NCI-H2171 treated with DMSO at 0.1 percent for 48 hours (cell line): ENCODE measurements around the gene GCAT.
"Not testable (repeated sequence)": the region's sequence is repeated elsewhere in the genome, so short reads cannot be mapped to it uniquely, and the experiment has no call there.

Source experiments
- DNase-seq: peaks from one replicate; lab custom pipeline; 2025; lab: John Stamatoyannopoulos, UW

Gene GCAT

DNA sequence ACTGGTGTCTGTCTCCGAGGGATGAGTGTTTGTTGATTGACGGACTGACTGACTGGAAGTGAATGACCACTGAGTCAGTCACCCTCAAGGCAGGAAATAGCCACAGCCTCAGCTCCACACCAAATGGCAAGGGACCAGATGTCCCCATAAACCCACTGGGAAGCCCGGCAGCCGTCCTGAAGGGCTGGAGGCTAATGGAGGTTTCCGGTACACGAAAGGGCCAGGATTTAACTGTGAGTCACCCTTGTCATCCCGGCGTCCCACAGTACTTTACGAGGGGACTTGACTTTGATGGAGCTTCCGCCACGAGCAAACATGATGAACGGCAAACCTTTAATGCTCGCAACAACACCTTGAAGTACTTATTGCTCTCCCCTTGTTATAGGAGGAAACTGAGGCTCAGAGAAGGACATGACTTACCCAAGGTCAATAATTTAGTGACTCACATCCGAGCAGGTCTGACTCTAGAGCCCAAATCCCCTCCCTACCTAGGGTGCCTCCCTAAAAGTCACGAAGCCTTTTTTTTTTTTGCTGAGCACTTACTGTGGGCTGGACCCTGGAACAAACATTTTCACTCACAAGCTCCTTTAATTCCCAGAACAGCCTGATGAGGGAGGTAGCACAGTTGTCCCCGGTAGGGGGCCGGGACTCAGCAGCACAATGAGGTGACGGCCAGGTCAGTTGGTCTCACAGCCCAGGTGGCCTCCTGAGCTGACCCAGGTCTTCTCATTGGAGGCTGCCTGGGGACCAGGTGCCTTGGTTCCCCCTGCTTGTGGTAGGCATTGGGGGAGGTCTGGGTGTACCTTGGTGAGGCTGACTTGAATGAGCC lies 25.2 kb upstream of the GCAT start:
- no peak for DNase-seq

DNA sequence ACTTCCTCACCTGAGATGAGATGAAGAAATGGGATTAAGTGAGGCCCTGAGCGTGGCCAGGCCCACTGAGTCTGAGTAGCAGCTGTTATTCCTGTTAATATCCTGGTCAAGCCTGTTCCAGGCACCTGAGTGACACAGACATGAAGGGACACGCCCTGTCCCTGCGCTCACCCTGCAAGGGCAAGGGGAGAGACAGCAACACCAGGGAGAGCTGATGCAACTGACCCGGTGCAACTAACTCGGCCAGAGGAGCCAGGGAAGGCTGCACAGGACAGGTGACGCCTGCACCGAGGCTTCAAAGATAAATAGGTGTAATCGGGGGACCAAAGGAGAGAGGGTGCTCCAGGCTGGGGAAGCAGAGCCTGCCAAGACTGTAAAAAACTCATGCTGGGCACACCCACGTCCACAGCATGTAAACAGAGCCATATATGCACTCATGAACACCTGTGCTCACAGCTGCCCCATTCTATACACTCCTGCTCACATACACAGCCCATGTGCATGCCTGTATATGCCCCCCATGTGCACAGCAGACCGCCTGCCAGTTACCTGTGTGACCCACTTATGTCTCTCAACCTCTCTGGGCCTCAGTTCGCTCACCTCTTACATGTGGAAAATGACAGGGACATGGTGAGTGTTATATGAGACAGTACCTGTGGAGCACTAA lies 22.8 kb upstream of the GCAT start:
- DNase-seq, result peak; percentile 78

DNA sequence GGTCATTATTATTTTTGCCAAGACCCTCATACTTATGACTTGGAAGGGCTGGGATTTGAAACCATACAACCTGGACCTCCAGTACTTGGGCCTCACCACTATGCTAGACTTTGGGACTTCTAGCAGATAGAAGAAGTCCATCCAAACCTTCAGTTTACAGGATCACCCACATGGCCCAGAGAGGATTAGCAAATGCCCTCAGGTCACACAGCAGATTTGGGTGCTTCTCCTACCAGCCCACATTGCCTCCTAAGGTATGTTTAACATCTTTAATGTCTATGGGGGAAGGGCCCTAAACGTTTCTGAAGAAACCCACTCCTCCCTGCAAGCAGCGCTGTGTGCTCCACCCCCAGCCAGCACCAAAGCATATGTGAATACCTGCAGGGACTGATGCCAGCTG lies 17.5 kb upstream of the GCAT start:
- DNase-seq, result no peak

DNA sequence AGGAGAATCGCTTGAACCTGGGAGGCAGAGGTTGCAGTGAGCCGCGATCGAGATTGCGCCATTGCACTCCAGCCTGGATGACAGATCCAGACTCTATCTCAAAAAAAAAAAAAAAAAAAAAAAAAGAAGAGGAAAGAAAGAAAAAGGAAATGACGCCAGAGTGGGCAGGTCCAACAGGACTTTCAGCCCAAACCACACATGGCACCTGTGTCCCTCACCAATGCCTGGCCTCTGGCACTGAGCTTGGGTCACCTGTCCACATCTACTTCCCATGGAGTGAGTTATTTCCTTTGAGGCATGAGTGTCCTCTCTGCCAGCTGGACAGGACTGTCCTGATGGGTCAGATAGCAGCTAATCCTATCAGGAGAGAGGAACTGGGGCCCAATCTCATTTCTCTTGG lies 15.2 kb upstream of the GCAT start:
- DNase-seq, result no peak

DNA sequence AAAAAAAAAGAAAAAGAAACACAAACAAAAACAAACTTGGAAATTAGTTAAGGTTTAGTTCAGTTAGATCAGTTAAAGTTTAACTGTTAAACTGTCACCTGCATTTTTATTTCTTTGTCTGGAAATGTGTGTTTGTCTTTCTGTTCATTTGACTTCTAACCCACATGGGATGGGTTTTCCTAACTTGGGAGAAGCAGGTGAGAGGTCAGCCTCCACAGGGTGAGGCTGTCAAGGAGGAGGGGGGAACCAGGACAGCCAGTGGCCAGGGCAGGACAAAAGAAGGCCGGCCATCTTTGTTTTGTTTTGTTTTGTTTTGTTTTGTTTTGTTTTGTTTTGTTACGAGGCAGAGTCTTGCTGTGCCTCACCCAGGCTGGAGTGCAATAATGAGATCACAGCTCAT lies 13.4 kb upstream of the GCAT start:
- no peak for DNase-seq

DNA sequence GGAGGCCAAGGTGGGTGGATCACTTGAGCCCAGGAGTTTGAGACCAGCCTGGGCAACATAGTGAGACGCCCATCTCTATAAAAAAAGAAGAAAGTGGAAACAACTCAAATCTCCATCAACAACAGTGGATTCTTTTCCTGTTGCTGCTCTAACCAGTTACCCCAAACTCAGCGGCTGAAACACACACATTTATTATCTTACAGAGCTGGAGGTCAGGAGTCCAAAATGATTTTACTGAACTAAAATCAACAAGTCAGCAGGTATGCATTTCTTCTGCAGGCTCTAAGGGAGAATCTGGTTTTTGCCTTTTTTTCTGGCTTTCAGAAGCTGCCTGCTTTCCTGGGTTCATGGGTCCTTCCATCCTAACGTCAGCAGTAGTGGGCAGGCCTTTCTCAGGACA lies 11.7 kb upstream of the GCAT start:
- DNase-seq, result no peak

DNA sequence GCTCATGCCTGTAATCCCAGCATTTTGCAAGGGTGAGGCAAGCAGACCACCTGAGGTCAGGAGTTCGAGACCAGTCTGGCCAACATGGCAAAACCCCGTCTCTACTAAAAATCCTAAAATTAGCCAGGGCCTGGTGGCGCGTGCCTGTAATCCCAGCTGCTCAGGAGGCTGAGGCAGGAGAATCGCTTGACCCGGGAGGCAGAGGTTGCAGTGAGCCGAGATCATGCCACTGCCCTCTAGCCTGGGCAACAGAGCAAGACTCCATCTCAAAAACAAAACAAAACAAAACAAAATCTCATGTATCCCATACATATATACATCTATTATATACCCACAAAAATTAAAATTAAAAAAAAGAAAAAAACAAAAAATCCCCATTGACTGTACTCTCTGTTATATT lies 10.5 kb upstream of the GCAT start:
- DNase-seq, result not testable (repeated sequence)

DNA sequence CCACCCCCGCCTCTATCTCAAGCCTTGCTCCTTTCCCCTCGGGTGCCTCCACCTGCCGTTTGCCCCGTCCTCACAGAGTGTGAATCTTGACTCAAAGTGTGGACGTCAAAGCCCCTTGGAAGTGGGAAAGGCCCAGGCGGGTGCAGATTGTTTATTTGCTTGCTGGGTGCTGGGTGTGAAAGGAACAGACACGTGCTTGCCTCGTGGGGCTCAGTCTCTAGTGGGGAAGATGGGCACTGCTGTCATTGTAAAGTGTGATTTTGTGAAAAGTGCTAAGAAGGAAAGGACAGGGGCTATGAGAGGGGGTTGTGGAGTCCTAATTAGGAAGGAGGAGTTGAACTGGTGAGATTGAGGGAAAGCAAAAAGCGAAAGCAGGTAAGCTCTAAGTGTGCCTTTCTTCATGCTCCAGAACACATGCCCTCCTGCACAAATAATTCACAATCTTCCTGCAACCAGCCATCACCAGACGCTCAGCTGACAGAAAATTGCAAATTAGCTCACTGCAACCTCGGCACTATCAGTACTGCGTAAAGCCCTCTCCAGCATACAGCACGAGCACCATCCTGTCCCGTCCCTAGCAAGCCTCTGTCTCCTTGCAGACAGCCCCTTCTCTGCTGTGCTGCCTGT lies 9.7 kb upstream of the GCAT start:
- no peak for DNase-seq

DNA sequence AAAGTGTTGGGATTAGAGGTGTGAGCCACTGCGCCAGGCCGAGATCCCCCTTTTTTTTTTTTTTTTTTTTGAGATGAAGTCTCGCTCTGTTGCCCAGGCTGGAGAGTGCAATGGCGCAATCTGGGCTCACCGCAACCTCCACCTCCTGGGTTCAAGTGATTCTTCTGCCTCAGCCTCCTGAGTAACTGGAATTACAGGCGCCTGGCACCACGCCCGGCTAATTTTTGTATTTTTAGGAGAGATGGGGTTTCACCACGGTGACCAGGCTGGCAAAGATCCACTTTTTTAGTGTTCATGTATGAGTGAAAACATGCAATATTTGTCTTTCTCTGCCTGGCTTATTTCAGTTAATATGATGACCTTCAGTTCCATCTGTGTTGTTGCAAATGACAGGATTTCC lies 7.8 kb upstream of the GCAT start:
- DNase-seq, result not testable (repeated sequence)

DNA sequence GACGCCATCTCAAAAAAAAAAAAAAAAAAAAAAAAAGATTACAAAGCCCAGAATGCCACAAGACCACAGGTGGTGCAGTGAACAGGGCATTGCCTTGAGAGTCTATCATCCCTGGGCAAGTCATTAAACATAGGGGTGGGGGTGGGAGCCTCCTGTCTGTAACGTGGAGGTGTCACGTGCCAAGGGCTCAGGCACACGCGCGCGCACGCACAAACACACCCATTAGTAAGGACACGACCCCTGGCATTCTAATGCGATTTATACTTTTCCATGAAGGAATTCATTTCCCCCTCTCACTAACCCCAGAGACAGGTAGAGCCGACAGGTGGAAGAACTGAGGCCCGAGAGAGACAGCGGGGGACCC lies 5.8 kb upstream of the GCAT start:
- peak; percentile 87 for DNase-seq

DNA sequence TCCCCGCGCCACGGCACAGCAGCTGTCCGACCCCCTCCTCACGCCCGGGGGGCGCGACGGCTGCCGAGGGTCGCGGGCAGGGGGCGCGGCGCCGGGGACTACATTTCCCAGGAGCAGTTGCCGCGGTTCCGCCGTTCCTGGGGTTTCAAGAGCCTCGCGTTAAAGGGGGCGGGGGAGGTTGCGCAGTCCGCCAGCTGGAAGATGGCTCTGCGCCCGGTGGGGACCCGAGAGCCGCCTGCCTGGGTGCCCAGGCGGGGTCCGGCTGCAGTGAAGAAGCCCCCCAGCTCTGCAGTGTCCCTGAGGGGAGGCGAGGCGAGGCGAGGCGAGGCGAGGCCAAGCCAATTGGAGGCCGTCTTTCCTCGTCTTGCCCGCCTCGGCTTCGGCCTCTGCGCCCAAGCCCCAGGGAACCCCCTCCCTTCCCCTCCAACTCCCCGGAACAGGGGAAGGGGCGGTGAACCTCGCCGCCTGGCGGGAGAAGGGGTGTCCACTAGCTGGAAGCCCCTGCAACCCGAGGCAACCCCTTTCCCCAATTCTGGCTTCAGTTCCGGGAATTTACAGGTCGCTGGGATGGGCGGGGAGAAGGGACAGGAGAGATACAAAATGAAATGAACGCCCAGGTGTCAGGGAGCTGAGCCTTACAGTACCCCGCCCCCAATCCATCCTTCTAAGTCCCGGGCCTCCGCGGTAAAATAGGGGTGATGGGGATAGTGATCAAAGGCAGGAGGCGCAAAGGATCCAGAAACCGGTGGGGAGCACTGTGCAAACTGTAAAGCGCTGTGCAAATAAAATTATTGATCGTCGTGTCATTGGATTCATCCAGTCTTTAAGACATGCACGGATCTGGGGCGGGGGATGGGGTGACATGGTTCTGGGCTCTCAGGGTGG lies 5.2 kb upstream of the GCAT start:
- DNase-seq, result peak; percentile 87

DNA sequence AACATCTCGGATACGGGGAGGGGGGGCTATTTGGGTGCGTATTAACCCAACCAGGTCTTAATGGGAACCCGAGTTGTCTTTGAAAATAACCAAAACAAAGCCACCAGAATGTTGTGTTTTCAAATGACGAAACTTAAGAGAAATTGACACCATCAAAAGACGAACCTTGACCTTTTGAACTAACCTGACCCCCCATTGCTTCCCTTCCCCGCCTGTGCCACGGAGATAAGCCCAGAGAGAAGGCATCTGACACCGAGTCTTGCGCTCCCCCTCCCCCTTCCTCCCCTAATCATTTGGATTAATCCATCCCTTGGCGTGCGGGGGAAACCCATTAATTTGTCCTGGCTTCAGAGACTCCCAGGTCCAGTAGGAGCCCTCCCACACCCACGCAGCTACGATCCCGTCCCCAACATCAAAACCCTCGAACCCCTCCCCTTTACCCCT lies 4.5 kb upstream of the GCAT start:
- no peak for DNase-seq

DNA sequence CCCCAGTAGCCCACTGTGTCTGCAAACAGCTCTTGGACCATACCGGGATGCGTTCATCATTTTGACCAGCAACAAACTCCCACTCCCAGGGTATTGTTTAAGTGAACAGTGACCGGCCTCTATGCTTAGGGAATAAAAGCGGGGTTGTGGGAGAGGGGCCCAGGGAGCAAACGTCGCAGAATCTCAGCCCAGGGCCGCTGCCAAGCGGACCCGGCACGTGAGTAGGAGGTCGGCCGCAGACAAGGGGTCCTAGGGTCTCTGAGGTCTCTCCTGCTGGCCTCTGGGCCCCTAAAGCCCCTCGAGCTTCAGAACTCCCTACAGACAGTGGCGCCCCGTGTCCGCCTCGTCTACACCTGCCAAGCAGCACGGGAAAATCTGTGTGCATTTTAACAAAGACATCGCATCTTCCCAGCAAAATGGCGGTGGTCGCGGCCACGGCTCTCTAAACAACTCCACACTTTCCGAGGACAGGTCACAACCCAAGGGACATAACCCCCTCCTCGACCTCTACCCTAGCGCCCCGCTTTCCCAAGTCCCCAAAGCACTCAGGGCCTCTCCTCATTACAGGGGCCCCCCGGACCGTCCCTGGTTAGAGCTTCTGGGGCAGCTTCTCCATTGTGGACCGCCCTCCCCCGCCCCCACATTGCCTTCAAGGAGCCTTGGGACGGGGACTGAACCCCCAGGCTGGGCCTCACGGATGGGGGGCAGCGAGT lies 3.9 kb upstream of the GCAT start:
- DNase-seq, result no peak

DNA sequence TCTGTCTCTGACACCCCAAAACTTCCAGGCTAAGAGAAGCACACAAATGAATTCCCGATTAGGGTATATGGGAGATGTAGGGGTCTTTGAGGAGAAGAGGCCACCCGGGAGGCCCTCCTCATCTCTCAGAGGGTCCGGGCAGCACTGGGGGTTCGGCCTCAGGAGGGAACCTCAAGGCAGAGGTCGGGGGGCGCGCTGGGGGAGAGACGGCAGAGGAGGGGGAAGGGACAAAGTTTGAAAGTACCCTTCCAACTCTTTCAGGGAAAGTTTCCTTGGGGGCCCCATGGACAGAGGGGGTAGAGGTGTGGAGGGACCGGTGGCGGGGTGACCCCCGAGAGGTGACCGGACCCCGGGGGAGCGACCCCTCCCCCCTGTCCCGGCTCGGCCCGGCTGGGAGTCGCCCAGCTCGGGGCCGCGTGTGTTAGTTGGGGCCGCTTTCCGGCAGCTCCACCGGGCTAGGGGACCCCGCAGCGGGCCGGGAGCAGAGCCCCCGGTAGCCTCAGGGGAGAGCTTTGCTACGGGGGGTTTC lies 3.3 kb upstream of the GCAT start:
- no peak for DNase-seq

DNA sequence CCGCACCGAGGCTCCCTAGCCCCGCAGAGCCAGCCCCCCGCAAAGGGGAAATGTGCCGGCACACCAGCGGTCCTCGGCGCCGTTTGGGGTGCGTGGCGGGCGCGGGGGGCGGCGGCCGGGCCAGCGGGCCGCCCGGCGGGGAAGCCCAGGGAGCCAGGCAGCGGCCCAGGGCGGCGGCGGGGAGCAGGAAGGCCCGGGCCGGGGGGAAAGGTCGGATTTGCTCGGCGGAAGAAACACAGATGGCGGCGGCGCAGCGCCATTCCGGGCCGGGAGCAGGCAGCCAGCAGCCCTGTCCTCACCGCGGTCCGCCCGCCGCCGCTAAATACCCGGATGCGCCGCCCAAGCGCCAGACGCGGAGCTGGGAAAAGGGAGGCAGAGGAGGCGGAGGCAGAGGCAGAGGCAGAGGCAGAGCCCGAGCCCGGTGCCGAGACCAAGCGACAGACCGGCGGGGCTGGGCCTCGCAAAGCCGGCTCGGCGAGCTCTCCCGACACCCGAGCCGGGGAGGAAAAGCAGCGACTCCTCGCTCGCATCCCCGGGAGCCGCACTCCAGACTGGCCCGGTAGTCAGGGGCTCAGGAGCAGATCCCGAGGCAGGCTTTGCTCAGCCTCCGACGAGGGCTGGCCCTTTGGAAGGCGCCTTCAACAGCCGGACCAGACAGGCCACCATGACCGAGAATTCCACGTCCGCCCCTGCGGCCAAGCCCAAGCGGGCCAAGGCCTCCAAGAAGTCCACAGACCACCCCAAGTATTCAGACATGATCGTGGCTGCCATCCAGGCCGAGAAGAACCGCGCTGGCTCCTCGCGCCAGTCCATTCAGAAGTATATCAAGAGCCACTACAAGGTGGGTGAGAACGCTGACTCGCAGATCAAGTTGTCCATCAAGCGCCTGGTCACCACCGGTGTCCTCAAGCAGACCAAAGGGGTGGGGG lies 2.6 kb upstream of the GCAT start:
- DNase-seq, result peak; percentile 88

DNA sequence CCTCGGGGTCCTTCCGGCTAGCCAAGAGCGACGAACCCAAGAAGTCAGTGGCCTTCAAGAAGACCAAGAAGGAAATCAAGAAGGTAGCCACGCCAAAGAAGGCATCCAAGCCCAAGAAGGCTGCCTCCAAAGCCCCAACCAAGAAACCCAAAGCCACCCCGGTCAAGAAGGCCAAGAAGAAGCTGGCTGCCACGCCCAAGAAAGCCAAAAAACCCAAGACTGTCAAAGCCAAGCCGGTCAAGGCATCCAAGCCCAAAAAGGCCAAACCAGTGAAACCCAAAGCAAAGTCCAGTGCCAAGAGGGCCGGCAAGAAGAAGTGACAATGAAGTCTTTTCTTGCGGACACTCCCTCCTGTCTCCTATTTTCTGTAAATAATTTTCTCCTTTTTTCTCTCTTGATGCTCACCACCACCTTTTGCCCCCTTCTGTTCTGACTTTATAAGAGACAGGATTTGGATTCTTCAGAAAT lies 1.9 kb upstream of the GCAT start:
- DNase-seq, result no peak

DNA sequence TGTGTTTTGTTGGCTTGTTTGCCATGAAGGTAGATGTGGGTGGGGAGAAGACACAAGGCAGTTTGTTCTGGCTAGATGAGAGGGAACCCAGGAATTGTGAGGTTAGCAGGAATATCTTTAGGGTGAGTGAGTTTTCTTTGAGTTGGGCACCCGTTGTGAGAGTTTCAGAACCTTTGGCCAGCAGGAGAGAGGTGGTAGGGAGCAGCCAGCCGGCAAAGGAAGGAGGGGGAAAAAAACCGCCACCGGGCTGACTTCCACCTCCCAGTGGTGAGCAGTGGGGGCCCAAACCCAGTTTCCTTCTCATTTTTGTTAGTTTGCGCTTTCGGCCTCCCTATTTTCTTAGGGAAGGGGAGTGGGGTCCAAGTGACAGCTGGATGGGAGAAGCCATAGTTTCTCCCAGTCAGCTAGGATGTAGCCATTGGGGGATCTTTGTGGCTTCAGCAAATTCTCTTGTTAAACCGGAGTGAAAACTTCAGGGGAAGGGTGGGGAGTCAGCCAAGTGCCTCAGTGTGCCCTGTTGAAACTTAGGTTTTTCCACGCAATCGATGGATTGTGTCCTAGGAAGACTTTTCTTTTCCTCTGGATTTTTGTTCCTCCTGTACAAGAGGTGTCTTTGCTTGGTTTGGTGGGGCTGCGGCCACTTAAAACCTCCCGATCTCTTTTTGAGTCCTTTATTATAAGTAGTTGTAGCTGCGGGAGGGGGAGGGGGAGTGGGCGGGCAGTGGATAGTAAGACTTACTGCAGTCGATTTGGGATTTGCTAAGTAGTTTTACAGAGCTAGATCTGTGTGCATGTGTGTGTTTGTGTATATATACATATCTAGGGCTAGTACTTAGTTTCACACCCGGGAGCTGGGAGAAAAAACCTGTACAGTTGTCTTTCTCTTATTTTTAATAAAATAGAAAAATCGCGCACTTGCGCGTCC lies 1.1 kb upstream of the GCAT start:
- DNase-seq, result peak; percentile 48

DNA sequence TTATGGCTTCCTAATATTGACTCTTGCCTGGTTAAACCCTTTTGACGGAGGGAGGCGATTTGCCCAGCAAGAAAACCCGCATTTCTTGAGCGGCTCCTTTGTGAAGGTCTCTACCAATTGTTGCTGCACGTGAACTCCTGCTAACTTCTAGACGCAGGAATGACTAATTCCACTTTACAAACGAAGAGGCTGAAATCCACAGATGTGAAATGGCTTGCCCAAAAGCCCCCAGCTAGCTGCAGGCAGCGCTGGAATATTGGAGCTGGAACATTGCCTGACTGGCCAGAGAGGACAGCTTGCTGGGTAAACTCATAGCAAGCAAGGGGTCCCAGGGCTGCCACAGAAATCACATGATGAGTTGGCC lies 542 bp downstream of the GCAT start:
- no peak for DNase-seq
